SH-SY5Y (cell line): ENCODE measurements around the gene POR.

Experiments
- GATA2 ChIP-seq: IDR thresholded peaks from 2 replicates; pipeline ENCODE4 v1.6.1; 2011; ENCODE audit warnings: mild to moderate bottlenecking, low read depth, low read length
- GATA3 ChIP-seq: IDR thresholded peaks from 2 replicates; pipeline ENCODE4 v1.6.1; 2011; ENCODE audit warnings: low read depth, mild to moderate bottlenecking, low read length, moderate library complexity

GRCh38 chr7:75879771-75880184 lies 35.2 kb upstream of the POR start:
- peak; percentile 91 for TF ChIP-seq GATA2
- no peak for TF ChIP-seq GATA3
